IMR-90 (cell line): ENCODE data around the gene BEGAIN. TPM values are rescaled to one million over a fixed set of nuclear protein-coding genes. Genes with fewer than 3 reads are reported as not detected.

Experiments
- ATAC-seq: fragments of 200-7000 bp; cut with Tn5 transposase; 2 replicates; pipeline ENCODE4 v1.9.1; 2020; ENCODE audit warnings: low read depth, mild to moderate bottlenecking, moderate library complexity
- BruUV-seq: library from RNA; stranded (reverse); fragments of 400-500 nt; replicated peaks from 2 replicates; lab custom pipeline; 2021; lab: Mats Ljungman, UMichigan
- CTCF ChIA-PET: fragments of 300-600 bp; formaldehyde crosslinking; extraction: SDS; loops from one replicate; lab custom pipeline; 2021; ENCODE audit warnings: antibody characterized with exemption; lab: Yijun Ruan, JAX
- POLR2A ChIA-PET: fragments of 300-600 bp; sonication (Branson Sonifier 250); formaldehyde crosslinking; loops from one replicate; lab custom pipeline; 2022; ENCODE audit warnings: antibody characterized with exemption; ENCODE audit not compliant: unreplicated experiment; lab: Charles Lee
- DNase-seq: peaks from one replicate; pipeline ENCODE4 v3.0.0; 2013
- H2AFZ ChIP-seq: replicated peaks from 2 replicates; pipeline ENCODE3; 2013; ENCODE audit warnings: low read length, mild to moderate bottlenecking; ENCODE audit not compliant: poor library complexity
- H2AK5ac ChIP-seq: 2 replicates; pipeline ENCODE4 v1.6.1; 2013; ENCODE audit warnings: low read depth, low read length, inconsistent platforms
- H2AK9ac ChIP-seq: replicated peaks from 2 replicates; pipeline ENCODE3; 2013; ENCODE audit warnings: mild to moderate bottlenecking, low read depth, low read length, moderate library complexity; ENCODE audit not compliant: poor library complexity
- H2BK120ac ChIP-seq: 2 replicates; pipeline ENCODE4 v1.6.1; 2013; ENCODE audit warnings: low read depth, low read length, inconsistent platforms
- H2BK15ac ChIP-seq: 3 replicates; pipeline ENCODE4 v1.6.1; 2013; ENCODE audit warnings: low read depth, low read length, inconsistent platforms
- H2BK20ac ChIP-seq: 2 replicates; pipeline ENCODE4 v1.6.1; 2013; ENCODE audit warnings: low read depth, mild to moderate bottlenecking, inconsistent platforms, low read length, moderate library complexity
- H2BK5ac ChIP-seq: 2 replicates; pipeline ENCODE4 v1.6.1; 2013; ENCODE audit warnings: mild to moderate bottlenecking, low read depth, low read length, inconsistent platforms; ENCODE audit not compliant: poor library complexity, severe bottlenecking
- H3K14ac ChIP-seq: replicated peaks from 2 replicates; pipeline ENCODE4 v1.6.1; 2013; ENCODE audit warnings: low read depth, low read length, inconsistent platforms
- H3K18ac ChIP-seq: 2 replicates; pipeline ENCODE4 v1.6.1; 2013; ENCODE audit warnings: low read depth, low read length, control low read depth
- H3K23ac ChIP-seq: 2 replicates; pipeline ENCODE4 v1.6.1; 2013; ENCODE audit warnings: low read depth, low read length, inconsistent platforms
- H3K27ac ChIP-seq: 2 replicates; pipeline ENCODE4 v1.5.1; 2013; ENCODE audit warnings: mild to moderate bottlenecking, control low read depth, low read length; ENCODE audit not compliant: insufficient read depth
- H3K27me3 ChIP-seq: 2 replicates; pipeline ENCODE4 v1.6.1; 2013; ENCODE audit warnings: low read length; ENCODE audit not compliant: control insufficient read depth, insufficient read depth
- H3K36me3 ChIP-seq: 2 replicates; pipeline ENCODE4 v1.6.1; 2013; ENCODE audit warnings: low read length, mixed read lengths; ENCODE audit not compliant: control insufficient read depth, insufficient read depth
- H3K4ac ChIP-seq: 2 replicates; pipeline ENCODE4 v1.6.1; 2013; ENCODE audit warnings: low read depth, low read length, inconsistent platforms
- H3K4me1 ChIP-seq: 2 replicates; pipeline ENCODE4 v1.6.1; 2013; ENCODE audit warnings: low read length, mixed read lengths; ENCODE audit not compliant: control insufficient read depth, insufficient read depth
- H3K4me2 ChIP-seq: 2 replicates; pipeline ENCODE4 v1.6.1; 2013; ENCODE audit warnings: low read depth, mild to moderate bottlenecking, control low read depth, low read length, moderate library complexity
- H3K4me3 ChIP-seq: 2 replicates; pipeline ENCODE4 v1.5.1; 2013; ENCODE audit warnings: low read depth, mild to moderate bottlenecking, control low read depth, low read length, moderate library complexity; ENCODE audit not compliant: insufficient read depth
- H3K56ac ChIP-seq: 2 replicates; pipeline ENCODE4 v1.6.1; 2013; ENCODE audit warnings: low read length, inconsistent platforms; ENCODE audit not compliant: insufficient read depth; ENCODE audit errors: extremely low read depth
- H3K79me1 ChIP-seq, 2 experiments: 2 replicates each; pipeline ENCODE4 v1.6.1; 2013; ENCODE audit warnings: low read length in 2 of 2, inconsistent platforms in 1 of 2, low read depth in 1 of 2
- H3K9ac ChIP-seq: 2 replicates; pipeline ENCODE4 v1.6.1; 2013; ENCODE audit warnings: low read depth, low read length, control low read depth
- H3K9me1 ChIP-seq: 2 replicates; pipeline ENCODE4 v1.6.1; 2013; ENCODE audit warnings: low read length, inconsistent platforms; ENCODE audit not compliant: insufficient read depth
- H3K9me3 ChIP-seq: 2 replicates; pipeline ENCODE4 v1.6.1; 2013; ENCODE audit warnings: low read length; ENCODE audit not compliant: control insufficient read depth, insufficient read depth
- H4K20me1 ChIP-seq: 2 replicates; pipeline ENCODE4 v1.6.1; 2013; ENCODE audit warnings: low read length, inconsistent platforms; ENCODE audit not compliant: insufficient read depth
- H4K5ac ChIP-seq: 2 replicates; pipeline ENCODE4 v1.6.1; 2013; ENCODE audit warnings: mild to moderate bottlenecking, low read depth, low read length, control low read depth
- H4K8ac ChIP-seq, 2 experiments: 2 replicates each; pipeline ENCODE4 v1.6.1; 2013; ENCODE audit warnings: low read depth in 2 of 2, low read length in 2 of 2, control low read depth in 1 of 2, inconsistent platforms in 1 of 2
- H4K91ac ChIP-seq: 2 replicates; pipeline ENCODE4 v1.6.1; 2013; ENCODE audit warnings: low read depth, low read length, inconsistent platforms; ENCODE audit not compliant: insufficient read depth
- CHD1 ChIP-seq: IDR thresholded peaks from 2 replicates; pipeline ENCODE4 v1.6.1; 2012; ENCODE audit warnings: low read depth, low read length, improper control_type of control experiment
- MAZ ChIP-seq: IDR thresholded peaks from 2 replicates; pipeline ENCODE4 v1.6.1; 2012; ENCODE audit warnings: low read depth, mild to moderate bottlenecking, low read length, improper control_type of control experiment, moderate library complexity, borderline replicate concordance
- RFX5 ChIP-seq: IDR thresholded peaks from 2 replicates; pipeline ENCODE4 v1.8.0; 2012; ENCODE audit warnings: low read depth, mild to moderate bottlenecking, low read length, moderate library complexity
- WGBS, 2 experiments: methylation state at CpG; one replicate each; pipeline versions ENCODE4 v1.1.5 to v1.1.7; 2013; ENCODE audit warnings: missing lambda C conversion rate in 2 of 2; ENCODE audit not compliant: insufficient read length in 1 of 2; ENCODE audit errors: extremely low coverage in 2 of 2; 5-methylcytosine and 5-hydroxymethylcytosine counted together
- dilution Hi-C: fragments of 300-500 bp; cut with HindIII; formaldehyde crosslinking; loops from one replicate; pipeline ENCODE4 v1.14.3; 2018; ENCODE audit warnings: low sequenced_read_pairs; ENCODE audit not compliant: unreplicated experiment
- in situ Hi-C: fragments of 300-500 bp; cut with MboI; formaldehyde crosslinking; loops from 3 replicates; pipeline ENCODE4 v1.14.3; 2019; ENCODE audit warnings: low sequenced_read_pairs, inconsistent platforms, mixed read lengths
- intact Hi-C: fragments of 100-400 bp; cut with micrococcal nuclease; formaldehyde crosslinking; loops from 2 replicates; pipeline ENCODE4 v1.10.0; 2022
- polyA plus RNA-seq, 3 experiments: library from polyadenylated mRNA; depleted of rRNA; stranded (reverse); fragments of >200 nt; gene quantifications; 2 replicates each; pipeline ENCODE4 v1.2.3, GENCODE V29; 2012; ENCODE audit warnings: low replicate concordance in 1 of 3
- total RNA-seq: library from RNA; depleted of rRNA; stranded (reverse); fragments of >200 nt; gene quantifications from 2 replicates; pipeline ENCODE4 v1.2.3, GENCODE V29; 2012

Gene BEGAIN
- total and polyA plus RNA-seq, 2 of the 4 experiments (the other 2 are of a cell fraction): 0.18 to 0.99 TPM

DNA sequence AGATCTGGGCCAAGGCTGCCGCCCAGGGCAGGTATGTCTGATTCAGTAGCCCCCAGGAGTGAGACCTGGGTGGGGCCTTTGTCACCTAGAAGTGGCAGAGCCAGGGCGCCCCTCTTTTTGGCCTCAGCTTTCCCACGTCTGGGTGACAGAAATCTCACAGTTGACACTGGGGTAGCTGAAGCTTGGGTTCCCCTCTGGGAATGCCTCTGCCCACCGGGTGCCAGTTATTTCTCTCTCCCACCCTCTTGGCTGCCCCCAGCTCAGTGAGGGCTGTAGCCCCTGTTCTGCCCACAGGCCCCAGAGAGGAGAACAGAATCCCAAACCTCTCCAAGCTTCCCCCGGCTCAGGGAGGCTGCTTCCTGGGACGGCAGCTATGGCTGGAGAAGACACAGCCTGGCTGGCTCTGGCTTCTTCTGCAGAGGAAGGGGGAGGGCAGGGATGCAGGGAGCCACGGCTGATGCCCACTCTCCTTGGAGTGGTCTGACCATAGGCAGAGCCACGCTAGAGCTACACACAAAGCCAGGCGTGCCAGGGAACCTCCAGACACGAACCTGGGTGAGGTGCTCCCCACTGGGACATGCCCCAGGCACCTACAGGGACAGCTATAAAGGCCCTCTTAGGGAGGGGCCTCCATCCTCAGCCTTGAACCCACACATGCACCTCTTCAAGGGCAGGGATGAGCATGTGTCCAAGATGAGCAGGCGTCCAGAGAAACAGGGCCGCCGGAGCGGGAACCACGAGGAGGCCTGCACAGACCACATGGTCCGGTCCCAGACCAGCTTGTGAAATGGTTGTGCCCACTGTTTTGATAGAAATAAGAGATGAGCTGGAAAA is 51.7 kb downstream of the BEGAIN start:
- H3K4me1 ChIP-seq: no peaks in the 10 kb centered on the region; the same call in 1 of the 2 replicates
- no peak for ATAC-seq
- BruUV-seq: no TSS peak
- 76% methylated on average over 5 of the region's 16 CpGs; no CpG with 5 or more reads in 1 of the 2 experiments for WGBS, 2 experiments
- no peak overlapping the region for H3K23ac ChIP-seq
- H3K36me3 ChIP-seq: no peaks in the 10 kb centered on the region
- H4K8ac ChIP-seq: no peak overlapping the region
- H2AK9ac ChIP-seq: peak overlapping the region; percentile 55
- no peak overlapping the region for H3K14ac ChIP-seq
- H3K4me3 ChIP-seq: no peak overlapping the region
- no peaks in the 10 kb centered on the region for H3K79me1 ChIP-seq
- no peaks in the 10 kb centered on the region for H4K20me1 ChIP-seq
- no peak overlapping the region for H2BK5ac ChIP-seq
- H3K27ac ChIP-seq: no peak overlapping the region
- ChIA-PET POLR2A (interaction anchor here (0.6 kb wide), 1 partner anchor 39 kb away, joined by 4 read pairs; no protein-coding TSS in a partner anchor), CTCF (no interaction called here)
- no peak for TF ChIP-seq MAZ
- no peak for TF ChIP-seq RFX5
- no peak for TF ChIP-seq CHD1
- H3K18ac ChIP-seq: no peak overlapping the region
- H3K4ac ChIP-seq: no peak overlapping the region
- H2AFZ ChIP-seq: no peak overlapping the region
- in situ Hi-C loops: no loop called here
- dilution Hi-C loops: no loop called here
- H3K27me3 ChIP-seq: no peaks in the 10 kb centered on the region
- H2BK120ac ChIP-seq: no peak overlapping the region
- no peak overlapping the region for H2BK20ac ChIP-seq
- no peak overlapping the region for H2AK5ac ChIP-seq
- no peak for DNase-seq
- intact Hi-C loops: no loop called here
- H4K5ac ChIP-seq: no peak overlapping the region
- H3K4me2 ChIP-seq: no peak overlapping the region
- no peak overlapping the region for H3K56ac ChIP-seq
- H3K9me3 ChIP-seq: no peaks in the 10 kb centered on the region
- H3K9ac ChIP-seq: no peak overlapping the region
- H2BK15ac ChIP-seq: no peak overlapping the region
- H3K9me1 ChIP-seq: peaks cover 4% of the 10 kb centered on the region
- H4K91ac ChIP-seq: no peak overlapping the region
